GM19467 (cell line): ENCODE measurements around the gene ECPAS.
"Not testable (repeated sequence)": the region's sequence is repeated elsewhere in the genome, so short reads cannot be mapped to it uniquely, and the experiment has no call there.

ENCODE experiments used
- ATAC-seq: cut with Tn5 transposase; IDR thresholded peaks from one replicate; pipeline ENCODE4 v1.9.1; 2021; ENCODE audit warnings: mild to moderate bottlenecking, moderate library complexity; ENCODE audit not compliant: unreplicated experiment

ECPAS gene

DNA sequence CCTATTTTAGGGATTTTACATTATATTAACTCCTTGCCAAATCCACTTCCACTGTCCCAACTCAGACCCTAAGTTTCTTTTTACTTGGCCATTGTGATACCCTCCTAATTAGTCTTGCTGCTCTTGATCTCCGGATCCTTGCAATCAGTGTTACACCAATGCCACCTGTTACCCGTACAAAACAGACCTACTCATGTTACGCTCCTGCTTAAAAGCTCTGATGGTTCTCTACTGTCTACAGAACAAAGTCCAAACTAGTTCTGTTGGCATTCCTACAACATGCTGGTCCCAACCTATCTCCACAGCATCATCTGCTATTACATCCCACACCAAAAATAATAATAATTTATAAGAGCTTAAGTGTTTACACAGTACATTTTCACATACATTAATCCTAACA, 9.8 kb downstream of the ECPAS start:
- ATAC-seq = no peak

- ATAC-seq = no peak
Observed at GRCh38 chr9:111467778-111468367, 16.3 kb downstream of the ECPAS start.

- no peak for ATAC-seq
Observed at GRCh38 chr9:111463048-111463447, 21.1 kb downstream of the ECPAS start.

- no peak for ATAC-seq
Observed at GRCh38 chr9:111458139-111459009, 25.8 kb downstream of the ECPAS start.

DNA sequence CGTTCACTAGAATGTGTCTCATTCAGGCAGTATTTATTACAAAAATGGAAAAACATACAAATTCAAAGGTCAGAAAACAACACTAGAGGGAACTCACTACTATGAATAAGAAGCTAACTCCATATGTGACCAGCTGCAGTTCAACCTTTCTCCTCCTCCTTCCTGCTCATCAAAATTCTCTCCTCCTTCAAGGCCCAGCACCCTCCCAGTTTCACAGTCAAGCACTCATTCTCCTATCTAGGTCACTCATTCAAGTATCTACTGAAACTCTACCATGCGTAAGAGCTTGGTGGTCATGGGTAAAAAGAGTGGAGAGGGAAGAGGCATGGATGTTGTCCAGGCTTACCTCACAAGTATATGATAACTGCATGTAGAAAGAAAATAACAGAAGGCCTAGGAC, 27.7 kb downstream of the ECPAS start:
- ATAC-seq = no peak

GRCh38 chr9:111455638-111456037, 28.5 kb downstream of the ECPAS start:
- no peak for ATAC-seq

DNA sequence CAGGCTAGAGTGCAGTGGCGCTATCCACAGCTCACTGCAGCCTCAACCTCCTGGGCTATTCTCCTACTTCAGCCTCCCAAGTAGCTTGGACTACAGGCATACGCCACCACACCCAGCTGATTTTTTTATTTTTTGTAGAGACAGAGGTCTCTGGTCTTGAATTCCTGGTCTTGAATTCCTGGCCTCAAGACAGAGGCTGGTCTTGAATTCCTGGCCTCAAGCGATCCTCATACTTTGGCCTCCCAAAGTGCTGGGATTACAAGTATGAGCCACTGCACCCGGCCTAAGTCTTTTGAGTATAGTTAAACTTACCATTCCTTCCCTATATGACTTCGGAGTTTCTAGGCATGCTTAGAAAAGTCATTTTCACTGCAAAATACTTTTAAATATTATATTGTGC, 29.4 kb downstream of the ECPAS start:
- no peak for ATAC-seq

- no peak for ATAC-seq
Observed at GRCh38 chr9:111451570-111451969, 32.6 kb downstream of the ECPAS start.

DNA sequence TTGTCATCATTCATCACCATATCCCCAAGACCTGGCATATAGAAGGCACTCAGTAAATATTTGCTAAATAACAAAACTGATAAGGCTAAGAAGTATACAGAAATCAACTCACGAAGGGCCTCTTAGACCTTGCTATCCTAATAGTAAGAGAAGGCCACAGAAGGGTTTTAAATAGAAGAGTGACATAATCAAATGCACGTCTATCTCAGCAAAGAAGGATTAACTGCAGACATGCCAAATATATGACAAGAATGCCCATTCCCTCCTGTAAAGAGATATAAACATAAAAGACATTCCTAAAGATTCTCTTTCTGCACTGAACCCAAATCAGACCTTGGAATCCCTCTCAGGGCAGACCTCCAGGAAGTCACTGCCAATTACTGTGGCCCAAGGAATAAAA, 34.1 kb downstream of the ECPAS start:
- no peak for ATAC-seq

- no peak for ATAC-seq
Observed at GRCh38 chr9:111449705-111450104, 34.5 kb downstream of the ECPAS start.

GRCh38 chr9:111445799-111446198, 38.4 kb downstream of the ECPAS start:
- not testable (repeated sequence) for ATAC-seq

DNA sequence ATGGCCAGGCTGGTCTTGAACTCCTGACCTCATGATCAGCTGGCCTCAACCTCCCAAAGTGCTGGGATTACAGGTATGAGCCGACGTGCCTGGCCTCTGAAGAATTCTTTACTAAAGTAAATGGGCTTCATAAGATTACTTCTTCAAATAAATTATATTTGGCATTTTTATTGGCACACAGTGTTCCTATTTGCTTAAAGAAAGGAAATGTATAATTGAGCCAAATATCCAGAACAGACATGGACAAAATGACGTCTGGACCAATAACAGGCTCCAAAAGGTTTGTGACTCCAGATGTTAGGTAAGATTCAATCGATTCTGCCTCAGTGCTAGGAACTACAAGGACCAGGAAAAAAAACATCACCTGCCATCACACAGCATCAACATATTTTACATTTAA, 40.7 kb downstream of the ECPAS start:
- no peak for ATAC-seq

- no peak for ATAC-seq
Observed at GRCh38 chr9:111442360-111443027, 41.7 kb downstream of the ECPAS start.

DNA sequence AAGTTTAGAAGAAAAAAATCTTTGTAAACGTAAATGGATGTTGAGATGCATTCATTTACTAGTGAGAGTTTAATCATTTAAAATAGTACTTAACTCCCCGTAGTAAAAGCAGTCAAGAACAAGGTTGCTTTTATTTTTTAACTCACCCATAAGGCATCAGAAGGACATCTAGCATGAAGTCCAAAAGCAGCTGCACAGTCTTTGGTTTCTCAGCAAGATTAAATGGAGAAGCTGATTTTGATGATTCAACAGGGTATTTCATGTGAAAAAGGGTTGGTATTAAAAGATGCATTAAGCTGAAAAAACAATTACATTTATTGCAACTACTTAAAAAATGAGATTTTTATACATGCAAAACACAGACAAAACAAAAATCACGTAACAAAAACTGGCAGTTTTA, 44.0 kb downstream of the ECPAS start:
- no peak for ATAC-seq

DNA sequence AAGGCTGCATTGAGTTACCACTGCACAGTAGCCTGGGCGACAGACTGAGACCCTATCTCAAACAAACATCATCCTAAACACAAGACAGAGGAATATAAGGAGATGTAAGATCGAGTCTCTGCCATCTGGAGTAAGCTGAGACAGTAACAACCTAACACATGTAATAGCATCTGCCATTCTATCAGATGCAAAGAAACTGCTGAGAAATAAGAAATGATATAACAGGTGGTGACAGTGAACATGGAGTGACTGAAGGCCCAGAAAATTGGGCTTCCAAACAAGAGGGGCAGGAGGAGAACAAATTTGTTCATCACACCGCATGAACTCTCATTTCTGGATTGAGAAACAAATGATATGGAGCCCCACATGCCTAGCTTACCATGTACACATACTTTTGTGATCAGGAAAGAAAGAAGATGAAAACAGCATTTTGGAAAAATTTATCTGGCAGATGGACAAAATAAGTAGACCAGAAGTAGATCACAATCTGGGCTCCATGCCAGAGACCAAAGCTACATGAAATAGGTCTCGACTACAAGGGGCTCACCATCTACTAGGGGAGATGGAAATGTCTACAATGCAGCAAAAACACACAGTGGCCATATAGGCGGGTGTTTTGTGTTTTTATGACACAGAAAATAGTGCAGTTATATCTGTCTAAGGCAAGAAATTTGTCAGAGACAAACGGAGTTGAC, 45.5 kb downstream of the ECPAS start:
- no peak for ATAC-seq

GRCh38 chr9:111436571-111436970, 47.6 kb downstream of the ECPAS start:
- no peak for ATAC-seq

DNA sequence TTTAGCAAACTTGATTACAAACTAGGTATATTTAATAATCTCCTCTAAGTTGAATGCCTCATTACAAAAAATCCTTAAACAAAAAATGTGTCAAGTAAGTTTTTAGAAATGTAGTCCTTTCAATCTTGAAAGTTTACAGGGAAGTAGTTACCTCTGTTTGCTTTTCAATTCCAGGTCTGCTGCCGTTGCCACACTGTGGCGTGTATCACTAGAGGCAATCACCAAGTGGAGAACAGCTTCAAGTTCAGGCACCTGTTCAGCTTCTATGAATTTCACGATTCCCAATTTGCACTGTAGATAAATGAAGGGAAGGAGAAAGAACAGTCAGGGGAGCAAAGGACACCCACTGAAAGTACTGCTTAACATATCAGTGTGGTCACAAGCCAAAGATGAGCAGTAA, 51.1 kb downstream of the ECPAS start:
- ATAC-seq = no peak

GRCh38 chr9:111431684-111432083, 52.5 kb downstream of the ECPAS start:
- ATAC-seq = no peak

DNA sequence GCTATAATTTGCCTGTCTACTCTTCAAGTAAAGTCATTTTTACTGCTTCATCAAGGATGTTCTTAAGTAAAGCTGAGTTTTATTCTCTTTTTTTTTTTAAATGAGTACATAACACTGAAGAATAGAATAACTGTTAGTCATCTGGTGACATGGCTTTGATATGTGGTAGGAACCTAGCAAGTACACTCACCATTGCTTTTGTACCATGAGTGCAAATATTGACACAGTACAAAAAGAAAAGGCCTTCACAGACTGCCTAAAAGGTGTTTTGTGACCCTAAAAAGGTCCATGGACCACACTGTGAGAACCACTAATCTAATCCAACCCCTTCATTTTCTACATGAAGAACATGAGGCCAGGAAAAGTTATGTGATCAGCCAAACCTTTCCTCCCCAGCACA, 55.0 kb downstream of the ECPAS start:
- no peak for ATAC-seq

GRCh38 chr9:111427186-111427585, 57.0 kb downstream of the ECPAS start:
- no peak for ATAC-seq

- ATAC-seq = no peak
Observed at GRCh38 chr9:111423389-111423788, 60.8 kb downstream of the ECPAS start.
